HG03139 (cell line): Measurements from ENCODE around the gene VEPH1.

ENCODE experiments used
- ATAC-seq: cut with Tn5 transposase; IDR thresholded peaks from one replicate; pipeline ENCODE4 v1.9.1; 2021; ENCODE audit not compliant: unreplicated experiment

The VEPH1 gene

GRCh38 chr3:157502916-157503595 lies at the start of gene VEPH1:
Gene VEPH1, minus strand, starts transcription at chr3:157503416. Its CDS starts 8,067 bp downstream, at chr3:157495349.
- no peak for ATAC-seq

DNA sequence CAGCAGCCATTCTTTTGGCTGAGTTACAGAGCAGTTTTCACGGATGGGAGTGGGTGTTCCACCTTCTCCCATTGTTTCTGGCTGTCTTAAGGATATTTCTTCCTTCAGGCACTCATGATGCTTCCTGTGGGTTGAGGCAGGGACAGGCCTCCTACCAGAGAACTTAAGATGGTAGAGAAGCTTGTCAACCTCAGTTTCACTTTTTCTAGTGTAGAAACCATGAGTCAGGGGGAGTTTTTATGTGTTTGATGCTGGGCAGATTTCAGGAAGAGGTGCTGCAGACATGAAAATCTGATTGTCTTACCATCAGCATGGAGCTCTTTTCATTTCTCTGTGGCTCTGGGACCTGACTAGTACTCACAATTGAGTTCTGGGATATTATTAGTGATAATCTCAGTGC lies 48.7 kb upstream of the VEPH1 start:
- no peak for ATAC-seq

- ATAC-seq = no peak
Observed at GRCh38 chr3:157549498-157549897, 46.3 kb upstream of the VEPH1 start.

- no peak for ATAC-seq
Observed at GRCh38 chr3:157544501-157545130, 41.4 kb upstream of the VEPH1 start.

DNA sequence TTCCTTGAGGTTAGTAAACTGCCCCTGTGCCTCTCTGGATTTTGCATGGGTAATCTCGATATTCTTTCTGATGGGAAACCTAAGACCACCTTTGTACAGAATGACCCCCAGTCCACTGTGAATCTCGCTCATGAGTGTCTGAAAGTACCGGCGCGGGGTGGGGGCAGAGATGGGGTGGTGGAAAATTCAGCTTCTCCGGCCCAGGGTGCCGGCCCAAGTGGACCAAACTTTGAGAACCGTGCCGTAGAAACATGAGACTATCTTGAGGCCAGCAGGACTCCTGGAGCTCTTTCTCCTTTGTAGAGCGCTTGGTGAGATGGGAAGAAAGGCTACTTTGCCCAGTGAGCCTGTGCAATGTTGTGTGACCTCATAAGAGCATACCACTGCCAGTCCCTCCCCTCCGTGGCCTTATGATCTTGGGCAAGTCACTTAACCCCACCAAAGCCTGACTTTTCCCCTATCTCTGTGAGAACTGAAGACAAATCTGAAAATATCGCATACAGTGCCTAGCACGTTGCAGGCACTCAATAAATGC lies 40.4 kb upstream of the VEPH1 start:
- no peak for ATAC-seq

DNA sequence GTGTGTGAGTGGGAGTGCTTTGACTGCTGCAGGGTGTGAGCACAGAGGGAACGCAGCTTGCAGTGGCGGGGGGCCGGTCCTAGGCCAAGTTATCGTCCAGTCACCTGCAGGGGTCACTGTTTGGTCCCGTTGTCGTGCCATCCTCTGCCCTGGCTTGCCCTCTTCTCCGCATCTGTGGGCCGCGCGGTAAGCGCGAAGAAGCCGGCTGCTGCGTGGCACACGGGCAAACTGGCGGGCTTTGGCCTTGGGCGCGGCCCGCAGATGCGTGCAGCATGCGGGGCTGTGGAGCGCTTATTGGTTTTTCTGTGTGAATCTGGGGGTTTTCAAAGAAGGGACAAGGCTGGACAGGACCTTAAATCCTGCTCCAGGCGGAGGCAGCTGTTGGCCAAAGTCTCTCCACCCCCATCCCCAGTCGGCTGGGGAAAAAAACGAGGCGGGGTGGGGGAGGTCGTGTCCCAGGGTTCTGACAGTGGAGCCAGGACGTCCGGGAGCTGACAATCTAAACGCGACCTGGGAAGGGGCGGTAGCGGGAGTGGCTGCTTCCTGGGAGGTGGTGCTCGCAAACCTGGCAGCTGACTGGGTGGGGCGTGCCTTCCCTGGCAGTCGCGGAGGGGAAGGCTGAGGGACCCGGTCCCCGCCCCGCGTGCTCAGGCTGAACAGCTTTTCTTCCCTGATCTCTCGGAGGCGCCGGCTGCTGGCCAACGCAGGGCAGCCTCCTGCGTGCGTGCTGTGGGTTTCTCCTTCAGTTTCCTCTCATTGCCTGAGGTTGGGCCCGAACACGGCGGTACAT lies 39.7 kb upstream of the VEPH1 start:
- ATAC-seq = no peak

DNA sequence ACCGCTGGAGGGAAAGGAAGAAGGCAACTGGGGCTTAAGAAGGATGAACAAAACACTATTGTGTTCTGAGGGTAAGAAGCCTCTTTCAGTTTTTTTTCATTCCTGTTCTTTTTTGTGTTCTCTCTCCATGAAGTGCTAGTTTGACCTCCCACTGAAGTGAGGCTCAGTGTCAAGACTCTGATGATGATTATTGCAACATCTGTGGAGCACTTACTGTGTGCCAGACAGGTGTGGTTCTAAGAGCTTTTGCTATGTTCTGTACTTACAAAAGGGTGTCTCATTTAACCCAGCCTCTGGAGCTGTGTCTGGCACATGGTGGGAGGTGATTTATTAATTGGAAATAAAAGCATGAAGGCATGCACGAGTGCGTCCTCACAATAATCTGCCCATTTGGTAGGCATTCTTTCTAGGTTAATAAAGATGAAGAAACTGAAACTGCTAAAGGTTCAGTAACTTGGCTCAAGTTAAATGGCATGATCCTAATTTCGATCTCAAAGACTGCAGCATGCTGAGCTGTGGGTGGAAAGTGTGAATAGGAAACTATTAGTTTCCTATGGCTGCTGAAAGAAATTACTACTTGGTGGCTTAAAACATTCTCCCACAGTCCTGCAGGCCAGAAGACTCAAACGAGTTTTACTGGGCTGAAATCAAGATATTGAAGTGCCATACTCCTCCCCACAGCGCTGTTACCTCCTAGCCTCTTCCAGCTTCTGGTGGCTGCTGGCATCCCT lies 38.5 kb upstream of the VEPH1 start:
- ATAC-seq = no peak

- no peak for ATAC-seq
Observed at GRCh38 chr3:157540656-157541055, 37.4 kb upstream of the VEPH1 start.

DNA sequence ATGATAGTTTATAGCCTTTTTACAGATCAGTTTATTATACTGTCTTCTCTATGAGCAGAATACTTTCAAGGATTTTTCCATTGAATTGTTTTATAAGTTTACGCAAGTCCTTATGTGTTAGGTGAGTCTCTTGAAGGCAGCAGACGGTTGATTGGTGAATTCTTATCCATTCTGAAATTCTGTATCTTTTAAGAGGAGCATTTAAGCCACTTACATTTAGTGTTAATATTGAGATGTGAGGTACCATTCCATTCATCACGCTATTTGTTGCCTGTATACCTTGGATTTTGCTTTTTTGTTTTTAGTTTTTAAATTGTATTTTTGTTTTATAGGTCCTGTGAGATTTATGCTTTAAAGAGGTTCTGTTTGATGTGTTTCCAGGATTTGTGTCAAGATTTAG lies 32.5 kb upstream of the VEPH1 start:
- no peak for ATAC-seq

GRCh38 chr3:157534725-157535161 lies 31.5 kb upstream of the VEPH1 start:
- ATAC-seq = no peak

DNA sequence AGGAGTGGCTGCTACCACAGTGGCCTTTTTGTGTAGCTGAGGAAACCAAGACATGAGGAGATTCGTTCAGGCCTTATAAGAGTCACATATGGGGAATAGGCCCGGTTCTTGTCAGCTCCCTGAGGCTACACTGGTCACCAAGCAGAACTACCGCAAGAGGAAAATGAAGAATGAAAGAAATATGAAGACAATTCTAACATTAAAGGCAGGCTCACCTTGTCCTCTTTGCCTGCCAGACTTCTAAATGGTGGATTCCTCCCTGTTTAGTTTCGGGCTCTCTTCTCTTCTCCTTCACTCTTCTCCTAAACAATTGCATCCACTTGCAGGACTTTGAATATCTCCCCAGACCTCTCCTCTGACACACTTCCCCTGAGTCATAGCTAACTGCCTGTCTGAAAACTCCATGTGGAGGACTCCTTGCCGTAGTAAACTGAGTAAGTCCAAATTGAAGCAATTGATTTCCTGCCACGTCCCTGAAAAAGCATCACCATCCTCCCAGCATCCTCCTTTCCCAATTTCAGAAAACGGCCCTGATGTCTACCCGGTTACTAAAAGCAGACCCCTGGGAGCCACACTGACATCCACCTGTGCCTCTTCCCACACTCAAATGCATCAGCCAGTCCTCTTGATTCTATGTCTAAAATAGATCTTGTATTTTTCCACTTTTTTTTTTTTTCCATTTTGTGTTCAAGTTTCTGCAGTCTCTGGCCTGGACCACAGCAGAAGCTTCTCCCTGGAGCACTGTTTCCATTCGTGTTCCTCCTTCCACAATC lies 30.3 kb upstream of the VEPH1 start:
- no peak for ATAC-seq

- peak; percentile 81 for ATAC-seq
Observed at GRCh38 chr3:157532529-157533297, 29.5 kb upstream of the VEPH1 start.

DNA sequence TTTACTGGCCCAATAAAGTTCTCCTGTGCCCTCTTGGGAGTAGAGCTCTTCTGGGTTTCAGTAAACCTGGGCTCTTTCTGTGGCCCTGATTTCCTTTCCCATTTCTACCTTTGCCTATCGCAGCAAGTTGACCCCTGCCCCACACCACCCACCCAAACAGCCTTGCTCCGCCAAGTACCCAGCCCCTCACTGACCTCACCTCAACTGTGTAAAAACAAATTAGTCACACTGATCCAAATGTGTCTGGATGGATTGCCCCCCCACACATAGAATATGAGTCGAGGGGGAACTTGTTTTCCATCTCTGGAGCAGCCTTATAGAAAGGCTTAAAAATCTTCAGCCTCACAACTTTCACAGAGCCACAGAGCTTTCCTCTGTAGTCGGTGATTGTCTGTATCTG lies 28.6 kb upstream of the VEPH1 start:
- no peak for ATAC-seq

GRCh38 chr3:157531301-157531660 lies 28.1 kb upstream of the VEPH1 start:
- no peak for ATAC-seq

DNA sequence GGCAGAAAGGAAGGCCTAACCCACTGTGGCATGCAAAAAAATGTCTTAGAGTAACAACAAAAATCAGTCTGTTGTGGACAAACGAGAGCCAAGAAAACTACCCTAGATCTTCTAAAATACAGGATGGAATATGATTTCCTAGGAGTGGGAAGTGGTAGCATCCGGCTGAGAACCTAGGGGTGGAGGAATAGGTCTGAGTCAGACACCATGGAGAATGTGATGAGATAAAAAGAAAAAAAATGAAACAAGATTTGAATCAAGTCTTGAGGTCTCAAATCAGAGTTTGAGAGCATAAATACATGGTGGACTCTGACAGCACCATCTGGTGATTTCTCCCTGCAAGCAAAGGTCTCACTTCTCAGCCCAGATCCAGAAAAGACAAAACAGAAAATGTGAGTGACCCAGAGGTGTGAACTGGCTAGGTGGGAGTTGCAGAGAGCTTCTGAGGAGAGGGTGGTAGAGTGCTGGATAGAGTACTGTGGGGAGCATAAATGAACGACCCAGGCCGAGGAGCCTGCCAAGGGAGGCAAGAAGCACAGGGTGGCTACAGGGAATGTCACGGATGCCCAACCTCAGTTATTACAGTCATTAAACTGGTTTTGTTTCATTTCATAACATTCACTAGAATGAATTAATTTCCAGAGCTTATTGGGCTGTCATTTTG lies 27.6 kb upstream of the VEPH1 start:
- ATAC-seq = no peak

DNA sequence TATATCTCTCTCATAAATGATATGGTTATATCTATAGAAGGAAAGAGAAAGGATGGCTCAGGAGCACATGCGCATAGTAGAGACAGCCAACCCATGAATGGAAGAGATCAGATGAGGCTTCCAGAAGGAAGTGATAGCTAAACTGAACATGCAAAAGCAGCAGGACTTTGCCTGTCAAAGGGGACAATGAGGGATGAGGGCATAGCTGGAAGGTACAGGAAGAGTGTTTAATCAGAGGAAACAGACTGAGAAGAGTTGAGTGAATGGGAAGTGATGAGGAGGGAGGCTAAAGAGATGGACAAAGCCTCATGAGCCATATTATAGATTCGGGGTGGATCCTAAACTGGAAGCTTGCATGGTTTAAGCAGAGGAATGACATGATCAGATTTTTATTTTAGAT lies 26.5 kb upstream of the VEPH1 start:
- no peak for ATAC-seq

GRCh38 chr3:157529085-157529484 lies 25.9 kb upstream of the VEPH1 start:
- no peak for ATAC-seq

GRCh38 chr3:157527131-157527881 lies 24.1 kb upstream of the VEPH1 start:
- no peak for ATAC-seq
